HepG2 (cell line): ENCODE data around the gene HSPB6. TPM values are rescaled to one million over a fixed set of nuclear protein-coding genes. Genes with fewer than 3 reads are reported as not detected.

Experiments used
- ARNTL ChIP-seq: sonication (generic); formaldehyde crosslinking; IDR thresholded peaks from 2 replicates; pipeline ENCODE4 v1.4.0; 2020; ENCODE audit warnings: mild to moderate bottlenecking, missing genetic modification reagents
- CCDC6 ChIP-seq: sonication (generic); formaldehyde crosslinking; IDR thresholded peaks from 2 replicates; pipeline ENCODE4 v1.8.1; 2022; ENCODE audit warnings: mild to moderate bottlenecking, missing genetic modification reagents, moderate library complexity
- FOXJ3 ChIP-seq: sonication (generic); formaldehyde crosslinking; IDR thresholded peaks from 2 replicates; pipeline ENCODE4 v1.4.0; 2020; ENCODE audit warnings: missing genetic modification reagents, mild to moderate bottlenecking, borderline replicate concordance
- HNF1A ChIP-seq, 2 experiments: sonication (generic) in 1 of 2; formaldehyde crosslinking in 1 of 2; IDR thresholded peaks; 2 replicates each; pipeline versions ENCODE4 v1.4.0 to v1.6.1; 2016 to 2020; ENCODE audit warnings: borderline replicate concordance in 1 of 2, low read depth in 1 of 2, mild to moderate bottlenecking in 1 of 2, missing genetic modification reagents in 1 of 2
- IRF2 ChIP-seq: IDR thresholded peaks from 2 replicates; pipeline ENCODE4 v1.6.1; 2018; ENCODE audit warnings: missing genetic modification reagents, missing compliant biosample characterization
- KAT8 ChIP-seq: IDR thresholded peaks from 2 replicates; pipeline ENCODE4 v1.6.1; 2016; ENCODE audit warnings: missing genetic modification reagents, missing compliant biosample characterization
- KDM5A ChIP-seq: fragments of 200-600 bp; sonication (generic); IDR thresholded peaks from 2 replicates; pipeline ENCODE4 v1.7.0; 2018; ENCODE audit warnings: antibody characterized with exemption, mild to moderate bottlenecking, low read length, borderline replicate concordance
- KLF12 ChIP-seq: sonication (generic); formaldehyde crosslinking; IDR thresholded peaks from 2 replicates; pipeline ENCODE4 v1.4.0; 2020; ENCODE audit warnings: missing genetic modification reagents, borderline replicate concordance
- LRRFIP1 ChIP-seq: sonication (generic); formaldehyde crosslinking; conservative IDR thresholded peaks from 2 replicates; pipeline ENCODE4 v1.4.0; 2020; ENCODE audit warnings: missing genetic modification reagents
- NFATC3 ChIP-seq: sonication (generic); formaldehyde crosslinking; IDR thresholded peaks from 2 replicates; pipeline ENCODE4 v1.5.1; 2020; ENCODE audit warnings: mild to moderate bottlenecking, missing genetic modification reagents
- NR2F2 ChIP-seq: IDR thresholded peaks from 2 replicates; pipeline ENCODE4 v1.6.1; 2012; ENCODE audit warnings: low read depth, inconsistent platforms, borderline replicate concordance
- RORA ChIP-seq: sonication (generic); formaldehyde crosslinking; IDR thresholded peaks from 2 replicates; pipeline ENCODE4 v1.5.0; 2020; ENCODE audit warnings: mild to moderate bottlenecking, missing genetic modification reagents, moderate library complexity
- ZNF235 ChIP-seq: sonication (generic); formaldehyde crosslinking; IDR thresholded peaks from 2 replicates; pipeline ENCODE4 v1.8.1; 2023; ENCODE audit warnings: mild to moderate bottlenecking, missing genetic modification reagents, borderline replicate concordance
- ZNF619 ChIP-seq: sonication (generic); formaldehyde crosslinking; IDR thresholded peaks from 2 replicates; pipeline ENCODE4 v1.4.0; 2020; ENCODE audit warnings: mild to moderate bottlenecking, missing genetic modification reagents
- ZNF646 ChIP-seq: sonication (generic); formaldehyde crosslinking; IDR thresholded peaks from 2 replicates; pipeline ENCODE4 v1.9.0; 2021; ENCODE audit warnings: mild to moderate bottlenecking, missing genetic modification reagents
- polyA plus RNA-seq, 8 experiments: library from polyadenylated mRNA; depleted of rRNA in 3 of 8; stranded (reverse) in 7 of 8; unstranded in 1 of 8; fragments of >200 nt; fragmentation: Illumina TruSeq in 4 of 8; extraction: Trizol in 4 of 8; gene quantifications; 2 replicates each; pipeline versions ENCODE4 v1.2.1 to v1.2.3, GENCODE V29; 2011 to 2016; ENCODE audit warnings: low read depth in 4 of 8, missing spikeins in 1 of 8, mixed read lengths in 1 of 8; ENCODE audit not compliant: insufficient read depth in 1 of 8
- total RNA-seq, 5 experiments: library from RNA; depleted of rRNA; stranded (reverse); fragments of >200 nt; fragmentation: Illumina TruSeq; extraction: Trizol; gene quantifications; 2 replicates each; pipeline ENCODE4 v1.2.3, GENCODE V29; 2016; ENCODE audit warnings: low read depth in 1 of 5

The HSPB6 gene
- total and polyA plus RNA-seq, 2 of the 13 experiments (the other 11 are each of a cell fraction or from before 2014, with no cell fraction given), result 0.18 TPM; not detected in 1

- TF ChIP-seq ZNF646 (CRISPR knock-in tag) (no peak), HNF1A (IDR thresholded peaks at IDR 0.05; ENCODE audit: low read depth) (0 out of 2 replicates have a peak, but pooled peaks have one; percentile 3), HNF1A (CRISPR knock-in tag; IDR thresholded peaks at IDR 0.05; ENCODE audit: borderline replicate concordance) (no peak), NFATC3 (CRISPR knock-in tag) (0 out of 2 replicates have a peak, but pooled peaks have one; percentile 59), RORA (CRISPR knock-in tag) (no peak), LRRFIP1 (CRISPR knock-in tag) (no peak), FOXJ3 (no peak), KLF12 (0 out of 2 replicates have a peak, but pooled peaks have one; percentile 13), KAT8 (peak; percentile 54; the same call in 1 of the 2 replicates), ARNTL (CRISPR knock-in tag) (no peak), IRF2 (CRISPR knock-in tag) (peak; percentile 73; the same call in 1 of the 2 replicates), KDM5A (peak; percentile 25; the same call in 1 of the 2 replicates), NR2F2 (no peak), ZNF619 (no peak), ZNF235 (CRISPR knock-in tag) (no peak), CCDC6 (CRISPR knock-in tag) (no peak)
Observed at GRCh38 chr19:35745328-35746086, 11.3 kb downstream of the HSPB6 start, which contains the start of the genes PSENEN and U2AF1L4 (continued).
